Tibial nerve (tissue), 4 donors: ENCODE data around the gene HNF4A. TPM values are rescaled to one million over a fixed set of nuclear protein-coding genes. Genes with fewer than 3 reads are reported as not detected.

Source experiments
- DNase-seq, 2 donors: peaks; one replicate each; pipeline ENCODE4 v3.0.0-alpha.2; 2019; ENCODE audit warnings: low spot score in 2 of 2
- H3K27ac ChIP-seq, 4 donors: fragments of 200-600 bp; sonication (generic) in 3 of 4; one replicate each; pipeline ENCODE4 v1.5.1; 2017 to 2019; ENCODE audit warnings: mild to moderate bottlenecking in 1 of 4
- H3K27me3 ChIP-seq, 2 donors: fragments of 200-600 bp; sonication (generic) in 1 of 2; one replicate each; pipeline versions ENCODE4 v1.5.1 to v1.6.0; 2017 to 2019
- H3K36me3 ChIP-seq, 3 donors: fragments of 200-600 bp; sonication (generic); one replicate each; pipeline ENCODE4 v1.5.1; 2018 to 2019
- H3K4me1 ChIP-seq, 4 donors: fragments of 200-600 bp; sonication (generic) in 3 of 4; one replicate each; pipeline ENCODE4 v1.5.1; 2017 to 2019
- H3K4me3 ChIP-seq, 4 donors: fragments of 200-600 bp; sonication (generic) in 3 of 4; one replicate each; pipeline ENCODE4 v1.5.1; 2017 to 2019; ENCODE audit warnings: mild to moderate bottlenecking in 1 of 4, moderate library complexity in 1 of 4
- H3K9me3 ChIP-seq, 4 donors: fragments of 200-600 bp; sonication (generic) in 3 of 4; one replicate each; pipeline ENCODE4 v1.5.1; 2017 to 2019
- CTCF ChIP-seq, 5 experiments: fragments of 200-600 bp in 3 of 5; fragments of 450-650 bp in 2 of 5; sonication (generic) in 3 of 5; IDR thresholded peaks; one replicate each; pipeline ENCODE4 v1.5.1; 2016 to 2019; ENCODE audit warnings: antibody characterized with exemption in 5 of 5, mild to moderate bottlenecking in 3 of 5, moderate library complexity in 2 of 5
- EP300 ChIP-seq, 2 donors: sonication (generic); formaldehyde crosslinking; IDR thresholded peaks; one replicate each; pipeline ENCODE4 v1.6.1; 2017; ENCODE audit warnings: antibody characterized with exemption in 2 of 2, mild to moderate bottlenecking in 1 of 2
- POLR2A ChIP-seq, 2 donors: fragments of 450-650 bp; IDR thresholded peaks; one replicate each; pipeline ENCODE4 v1.6.1; 2017; ENCODE audit warnings: antibody characterized with exemption in 2 of 2, mild to moderate bottlenecking in 2 of 2, moderate library complexity in 2 of 2
- WGBS, 2 donors: methylation state at CpG; one replicate each; pipeline ENCODE4 v1.1.5; 2018; 5-methylcytosine and 5-hydroxymethylcytosine counted together
- total RNA-seq, 4 donors: library from RNA; depleted of rRNA; stranded (reverse); fragments of >200 nt; gene quantifications; one replicate each; pipeline ENCODE4 v1.1.0, GENCODE V29; 2016

HNF4A gene
- total RNA-seq, 4 donors from 2014 or later, result not detected

GRCh38 chr20:44395461-44396340 is 40.2 kb downstream of the HNF4A start:
- Histone ChIP-seq H3K36me3 (no peaks in the 10 kb centered on the region), H3K27ac (peak overlapping the region in 1 of 4 donors; percentile 26), H3K4me3 (no peak overlapping the region), H3K4me1 (no peaks in the 10 kb centered on the region), H3K27me3 (peaks cover 0 to 8% of the 10 kb centered on the region in 2 donors), H3K9me3 (no peaks in the 10 kb centered on the region)
- DNase-seq, result no peak
- 70 to 75% methylated on average over 11 of the region's 11 CpGs for WGBS, 2 donors
- TF ChIP-seq EP300 (IDR thresholded peaks at IDR 0.05), result no peak
- no peak for TF ChIP-seq CTCF (IDR thresholded peaks at IDR 0.05)
- TF ChIP-seq POLR2A (IDR thresholded peaks at IDR 0.05), result no peak

GRCh38 chr20:44396369-44397130 is 41.1 kb downstream of the HNF4A start:
- no peak for DNase-seq
- no peaks in the 10 kb centered on the region for H3K9me3 ChIP-seq
- 48 to 57% methylated on average over 8 of the region's 8 CpGs for WGBS, 2 donors

GRCh38 chr20:44398335-44398734 is 42.8 kb downstream of the HNF4A start:
- Histone ChIP-seq H3K4me3 (no peak overlapping the region), H3K9me3 (no peaks in the 10 kb centered on the region), H3K4me1 (no peaks in the 10 kb centered on the region), H3K27me3 (peaks cover 0 to 12% of the 10 kb centered on the region in 2 donors), H3K36me3 (no peaks in the 10 kb centered on the region), H3K27ac (no peak overlapping the region)
- 46 to 59% methylated on average over 2 of the region's 2 CpGs for WGBS, 2 donors
- no peak for TF ChIP-seq CTCF (IDR thresholded peaks at IDR 0.05)
- TF ChIP-seq POLR2A (IDR thresholded peaks at IDR 0.05), result no peak
- TF ChIP-seq EP300 (IDR thresholded peaks at IDR 0.05), result no peak
- DNase-seq, result no peak

More at GRCh38 chr20:44396369-44397130, 41.1 kb downstream of the HNF4A start:
- no peaks in the 10 kb centered on the region for H3K36me3 ChIP-seq
- no peak overlapping the region for H3K4me3 ChIP-seq
- no peak overlapping the region for H3K27ac ChIP-seq
- H3K27me3 ChIP-seq, result peaks cover 0 to 12% of the 10 kb centered on the region in 2 donors
- no peaks in the 10 kb centered on the region for H3K4me1 ChIP-seq
- no peak for TF ChIP-seq CTCF (IDR thresholded peaks at IDR 0.05)
- no peak for TF ChIP-seq POLR2A (IDR thresholded peaks at IDR 0.05)
- no peak for TF ChIP-seq EP300 (IDR thresholded peaks at IDR 0.05)

- Histone ChIP-seq H3K4me3 (no peak overlapping the region), H3K9me3 (no peaks in the 10 kb centered on the region), H3K36me3 (no peaks in the 10 kb centered on the region), H3K27me3 (peaks cover 0 to 12% of the 10 kb centered on the region in 2 donors), H3K27ac (no peak overlapping the region), H3K4me1 (no peaks in the 10 kb centered on the region)
- TF ChIP-seq POLR2A (IDR thresholded peaks at IDR 0.05), result no peak
- TF ChIP-seq CTCF (IDR thresholded peaks at IDR 0.05), result no peak
- no peak for TF ChIP-seq EP300 (IDR thresholded peaks at IDR 0.05)
- DNase-seq, result no peak
- WGBS, 2 donors, result 55 to 68% methylated on average over 3 of the region's 3 CpGs
These were observed 43.9 kb downstream of the HNF4A start for GRCh38 chr20:44399446-44399845.

- TF ChIP-seq CTCF (IDR thresholded peaks at IDR 0.05) (no peak), POLR2A (IDR thresholded peaks at IDR 0.05) (no peak), EP300 (IDR thresholded peaks at IDR 0.05) (no peak)
- 61 to 70% methylated on average over 5 of the region's 5 CpGs for WGBS, 2 donors
These were observed 45.1 kb downstream of the HNF4A start for GRCh38 chr20:44400671-44400969.

More at GRCh38 chr20:44400671-44400969, 45.1 kb downstream of the HNF4A start:
- Histone ChIP-seq H3K4me3 (no peak overlapping the region), H3K27me3 (peaks cover 0 to 12% of the 10 kb centered on the region in 2 donors), H3K36me3 (no peaks in the 10 kb centered on the region), H3K27ac (no peak overlapping the region), H3K9me3 (no peaks in the 10 kb centered on the region), H3K4me1 (no peaks in the 10 kb centered on the region)
- no peak for DNase-seq
